NCI-H446 (cell line): ENCODE data around the gene LOXL3.

Experiments
- DNase-seq, 2 experiments: peaks; one replicate each; lab custom pipeline; 2025; lab: John Stamatoyannopoulos, UW

The LOXL3 gene

DNA sequence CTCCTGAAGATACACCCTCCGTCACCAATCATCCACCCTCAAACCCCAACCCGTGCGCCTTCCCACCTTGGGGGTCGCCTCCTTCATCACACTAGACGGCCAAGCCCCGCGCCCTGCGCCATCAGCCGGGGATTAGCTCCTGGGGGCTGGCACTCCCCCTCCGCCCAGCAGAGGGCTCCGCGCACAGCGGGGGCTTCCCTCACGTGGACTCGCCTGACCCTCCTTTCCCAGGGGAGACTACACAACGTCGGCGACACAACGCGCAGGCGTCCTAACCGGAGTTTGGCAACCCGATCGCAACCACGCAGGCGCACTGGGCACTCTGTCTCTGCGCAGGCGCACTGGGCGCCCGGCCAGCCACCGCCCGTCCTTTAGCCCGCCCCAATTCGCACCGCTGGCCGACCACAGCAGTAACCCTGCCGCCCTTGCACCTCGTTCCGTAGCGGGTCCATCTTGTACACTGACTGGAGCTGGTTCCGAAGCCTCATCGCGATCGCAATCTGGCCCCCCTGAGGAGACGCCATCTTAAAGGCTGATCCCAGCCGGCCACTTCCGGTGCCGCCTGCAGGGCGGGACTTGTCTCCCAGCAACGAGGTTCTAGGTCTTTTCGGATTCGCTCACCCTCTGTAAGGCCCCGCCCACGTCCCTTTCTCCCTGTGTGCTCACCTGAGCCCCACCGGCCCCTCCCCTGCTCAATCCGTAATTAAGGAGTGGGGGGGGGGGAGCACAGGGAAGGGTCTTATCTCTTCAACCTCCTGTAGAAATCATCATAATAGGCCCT lies 46.4 kb downstream of the LOXL3 start, which contains the start of gene PCGF1:
Gene PCGF1, minus strand, starts transcription at position 551 of the 781 bp plus-strand sequence. Its CDS starts 27 bp downstream, at position 524.
- peak; percentile 93 to 97 for DNase-seq

DNA sequence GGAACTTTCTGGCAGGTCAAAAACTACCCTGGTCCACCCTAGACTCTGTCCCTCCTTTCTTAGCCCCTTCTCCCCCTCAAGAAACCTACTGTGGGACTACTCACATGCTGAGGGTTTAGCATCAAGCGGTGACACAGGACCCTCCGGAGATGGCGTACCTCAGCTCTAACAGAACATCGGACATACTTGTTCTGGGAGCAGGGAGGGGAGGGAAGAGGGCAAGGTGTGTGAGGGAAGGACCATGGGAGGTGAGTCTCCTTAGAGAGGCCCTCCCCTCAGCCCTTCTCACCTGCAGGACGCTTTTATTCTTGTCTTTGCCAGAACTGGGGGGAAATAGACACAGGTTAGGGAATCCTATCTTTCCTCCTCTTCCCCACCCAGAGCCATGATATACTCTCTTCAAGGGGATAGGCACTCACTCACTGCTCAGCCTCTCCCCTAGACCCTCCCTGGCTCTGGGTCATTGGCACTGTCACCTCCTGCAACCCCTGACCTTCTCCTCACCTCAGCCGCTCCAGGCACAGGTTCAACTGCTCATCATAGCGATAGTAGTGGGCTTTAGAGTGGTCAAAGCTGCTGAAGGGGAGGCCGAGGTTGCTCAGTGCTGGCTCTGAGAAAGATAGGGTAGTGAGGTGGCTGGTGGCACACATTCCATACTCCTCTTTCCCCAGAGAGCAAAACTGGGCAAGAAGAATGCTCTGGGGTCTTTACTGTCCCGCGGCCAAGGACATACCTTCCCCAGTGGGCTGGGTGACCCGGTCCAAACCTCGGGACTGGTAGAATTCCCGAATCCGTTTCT lies 48.1 kb downstream of the LOXL3 start:
- DNase-seq = no peak

DNA sequence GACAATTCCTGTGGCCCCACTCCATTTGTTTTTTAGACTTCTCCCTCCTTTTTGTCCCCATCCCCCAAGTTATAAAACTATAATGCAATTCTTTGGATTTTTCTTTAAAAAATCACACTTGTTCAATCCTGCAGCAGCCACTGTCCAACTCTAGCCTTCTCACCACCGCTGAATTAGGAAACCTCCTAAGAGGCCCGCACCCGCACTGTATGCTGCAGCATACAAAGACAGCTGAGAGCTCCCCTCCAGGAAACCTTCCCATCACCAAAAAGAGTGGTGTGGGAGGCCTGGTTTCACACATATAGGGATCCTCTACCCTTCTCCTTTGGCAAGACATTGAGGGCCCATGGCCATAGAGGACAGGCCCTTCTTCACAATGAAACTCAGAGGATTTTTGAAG lies 49.2 kb downstream of the LOXL3 start:
- no peak for DNase-seq

DNA sequence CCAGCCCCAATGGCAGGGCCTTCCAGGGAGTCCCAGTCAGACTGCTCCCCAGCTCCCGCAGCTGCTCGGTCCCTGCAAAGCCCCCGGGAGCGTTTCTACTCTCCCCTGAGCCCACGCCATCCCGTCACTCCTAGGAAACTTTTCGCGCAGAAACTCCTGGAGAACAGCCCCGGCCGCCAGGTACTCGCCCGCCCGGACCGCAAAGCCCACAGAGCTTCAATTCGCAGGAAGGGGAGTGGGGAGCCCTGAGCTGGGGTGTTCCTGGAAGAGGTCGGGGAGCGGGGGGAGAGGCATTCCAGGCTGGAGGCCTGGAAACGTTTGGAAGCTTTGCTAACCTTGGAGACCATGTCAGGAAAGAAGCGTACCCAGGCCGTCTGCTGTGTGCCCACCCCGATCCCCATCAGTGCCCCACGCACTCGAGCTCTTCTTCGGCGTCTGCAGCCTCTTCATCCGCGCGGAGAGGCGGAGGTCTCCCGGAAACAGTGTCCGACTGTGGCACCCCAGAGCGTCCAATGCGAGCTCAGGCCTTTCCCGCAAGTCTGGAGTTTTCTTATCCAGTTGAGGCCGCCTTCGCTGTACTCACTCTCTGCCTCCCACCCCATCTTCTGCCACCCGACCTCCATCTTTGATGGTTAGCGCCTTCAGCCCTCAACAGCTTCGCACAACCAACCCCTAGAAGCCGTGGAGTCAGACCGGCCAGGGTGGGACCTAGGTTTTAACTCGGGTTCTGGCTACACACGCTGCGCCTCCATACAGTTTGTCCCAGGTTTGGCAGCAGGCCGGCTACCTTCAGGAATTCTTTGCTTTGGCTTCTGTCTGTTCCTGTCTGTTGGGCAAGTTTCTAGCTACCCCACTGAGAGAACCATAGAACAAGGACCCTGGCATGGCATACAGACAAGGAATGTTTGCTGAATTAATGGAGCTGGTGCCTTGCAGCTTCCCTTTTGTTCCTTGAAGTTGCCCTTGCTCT lies 50.0 kb downstream of the LOXL3 start:
- no peak for DNase-seq

DNA sequence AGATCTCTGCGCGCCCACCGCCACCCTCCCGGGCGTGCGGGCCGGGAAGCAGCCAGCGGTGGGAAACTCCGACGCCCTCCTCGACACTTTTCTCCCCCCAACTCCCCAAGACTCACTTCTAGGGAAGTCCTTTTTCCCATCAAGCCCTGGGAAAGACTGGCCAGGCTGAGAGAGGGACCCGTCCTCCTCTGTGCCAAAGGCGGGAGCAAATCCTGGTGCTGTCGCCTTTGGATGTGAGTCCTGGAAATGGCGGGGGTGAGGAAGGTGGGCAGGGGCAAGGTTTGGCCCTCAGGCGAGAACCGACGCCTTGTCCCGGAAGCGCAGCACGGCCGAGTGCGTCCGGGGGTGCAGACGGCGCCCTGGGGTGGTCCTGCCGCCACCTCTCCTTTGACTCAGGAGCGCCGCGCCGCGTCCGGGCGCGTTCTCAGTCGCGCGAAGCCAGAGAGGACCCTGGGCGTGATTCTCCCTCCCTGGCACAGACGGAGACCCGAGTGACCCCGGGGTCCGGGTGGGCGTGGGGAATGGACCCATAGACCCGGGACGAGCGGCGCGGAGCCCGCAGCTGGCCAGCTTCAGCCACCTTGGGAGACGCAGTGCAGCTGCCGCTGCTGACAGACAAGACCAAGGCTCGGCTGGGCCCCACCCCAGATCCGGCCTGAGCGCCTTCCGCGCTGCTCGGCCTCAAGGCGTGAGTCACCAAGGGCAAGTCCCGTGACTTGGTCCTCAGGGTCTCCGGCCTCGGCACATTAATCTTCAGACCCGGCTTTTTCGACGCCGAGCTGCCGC lies 50.8 kb downstream of the LOXL3 start:
- no peak for DNase-seq

DNA sequence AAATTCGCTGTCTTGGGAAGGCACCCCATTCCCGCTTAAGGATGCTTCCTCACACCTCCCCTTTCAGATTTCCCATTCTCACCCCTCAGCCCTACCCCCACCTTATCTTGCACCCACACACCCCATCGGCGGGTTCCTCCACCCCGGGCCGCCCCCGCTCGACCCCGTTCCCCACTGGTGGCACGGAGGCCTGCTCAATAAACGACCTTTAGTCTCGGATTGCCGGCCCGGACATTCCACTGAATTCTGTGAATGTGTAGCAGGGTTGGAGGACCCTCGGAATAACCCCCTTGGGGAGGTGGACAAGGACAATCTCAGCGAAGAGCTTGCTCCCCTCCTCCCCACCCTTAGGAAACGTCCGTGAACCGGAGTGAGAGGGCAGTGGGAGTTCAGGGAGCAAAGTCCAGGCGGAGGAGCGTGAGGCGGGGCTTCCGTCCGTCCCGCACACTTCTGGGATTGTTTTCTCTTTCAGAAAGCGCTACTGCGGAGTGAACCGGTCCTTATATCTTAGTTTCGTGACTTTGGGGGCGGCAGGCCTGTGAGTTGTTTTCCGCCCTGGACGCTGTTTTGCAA lies 51.5 kb downstream of the LOXL3 start:
- no peak for DNase-seq

DNA sequence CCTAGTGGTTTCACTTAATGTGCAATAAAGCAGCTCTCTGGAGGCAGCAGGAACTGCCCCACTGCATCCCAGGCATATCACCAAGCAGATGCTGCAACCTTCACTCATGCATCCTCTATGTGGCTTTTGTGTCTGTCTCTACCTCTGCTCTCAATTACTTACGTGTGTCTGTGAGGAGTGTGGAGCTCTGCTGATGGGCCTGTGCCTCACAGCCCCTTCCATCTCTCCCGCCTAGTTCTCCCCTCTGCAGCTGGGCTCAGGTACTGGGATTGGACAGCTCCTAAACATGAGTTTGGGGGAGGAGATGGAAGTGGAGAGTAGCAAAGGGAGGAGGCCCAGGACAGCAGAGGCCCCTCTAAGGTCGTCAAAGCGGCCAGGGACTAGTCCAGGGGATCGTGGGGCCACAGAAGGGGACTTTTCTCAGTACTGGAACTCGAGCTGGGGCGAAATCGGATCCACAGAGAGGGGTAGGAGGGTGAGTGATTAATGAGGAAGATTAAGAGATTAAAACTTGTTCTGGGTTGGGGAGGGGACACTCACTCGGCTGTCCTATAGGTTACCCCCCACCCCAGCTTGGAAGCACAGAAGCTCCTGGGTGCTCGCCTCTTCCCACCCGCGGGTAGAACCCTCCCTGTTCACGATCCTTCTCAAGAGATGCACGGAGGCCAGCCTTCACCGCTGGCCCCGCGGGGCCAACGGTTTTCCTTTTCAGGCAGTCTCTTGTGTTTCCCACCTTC lies 52.2 kb downstream of the LOXL3 start:
- no peak for DNase-seq

DNA sequence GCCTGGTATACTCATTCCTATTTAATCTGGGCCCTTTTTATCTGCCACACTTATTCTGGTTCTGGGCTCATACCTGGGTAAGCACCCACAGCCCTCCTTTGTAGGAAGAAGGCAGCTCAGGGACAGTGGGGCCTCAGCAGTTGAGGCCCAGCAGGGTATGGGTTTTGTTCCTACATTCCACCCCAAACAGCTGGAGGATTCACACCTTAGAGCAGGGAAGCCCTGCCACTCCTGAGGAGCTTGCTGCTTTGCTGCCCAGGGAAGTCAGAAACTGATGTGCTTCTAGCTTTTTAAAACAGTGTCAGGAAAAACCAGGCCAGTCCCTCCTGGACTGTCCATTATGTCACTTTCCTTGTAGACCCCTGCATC lies 53.2 kb downstream of the LOXL3 start:
- DNase-seq = no peak

DNA sequence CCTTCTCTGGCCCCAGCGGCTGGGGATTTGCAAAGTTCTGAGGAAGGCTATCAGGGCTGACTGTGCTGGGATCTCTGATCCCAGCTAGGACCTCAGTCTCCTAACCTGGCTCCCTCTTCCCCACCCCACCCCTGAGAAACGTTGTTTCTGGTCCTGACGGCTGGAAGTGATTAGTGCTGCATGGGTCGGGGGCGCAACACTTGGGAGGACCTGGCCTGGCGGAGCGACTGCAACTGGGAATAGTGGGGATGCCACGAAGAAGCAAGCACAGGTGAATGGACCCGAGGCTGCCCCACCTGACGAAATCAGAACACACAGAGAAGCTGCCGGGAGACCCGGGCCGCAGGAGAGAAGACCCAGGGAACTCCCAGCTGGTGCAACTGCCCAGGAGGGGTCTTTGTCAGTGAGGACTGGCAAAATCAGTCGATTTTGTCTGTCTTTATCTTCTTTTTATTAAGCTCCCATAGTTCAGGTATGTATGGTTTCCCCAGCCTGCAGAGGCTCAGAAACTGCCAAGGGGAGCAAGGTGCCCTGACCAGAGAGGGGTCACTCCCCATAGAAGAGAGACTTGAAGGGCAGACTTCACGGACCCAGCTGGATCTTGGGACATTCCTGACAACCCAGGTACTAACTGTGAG lies 53.7 kb downstream of the LOXL3 start:
- no peak for DNase-seq

DNA sequence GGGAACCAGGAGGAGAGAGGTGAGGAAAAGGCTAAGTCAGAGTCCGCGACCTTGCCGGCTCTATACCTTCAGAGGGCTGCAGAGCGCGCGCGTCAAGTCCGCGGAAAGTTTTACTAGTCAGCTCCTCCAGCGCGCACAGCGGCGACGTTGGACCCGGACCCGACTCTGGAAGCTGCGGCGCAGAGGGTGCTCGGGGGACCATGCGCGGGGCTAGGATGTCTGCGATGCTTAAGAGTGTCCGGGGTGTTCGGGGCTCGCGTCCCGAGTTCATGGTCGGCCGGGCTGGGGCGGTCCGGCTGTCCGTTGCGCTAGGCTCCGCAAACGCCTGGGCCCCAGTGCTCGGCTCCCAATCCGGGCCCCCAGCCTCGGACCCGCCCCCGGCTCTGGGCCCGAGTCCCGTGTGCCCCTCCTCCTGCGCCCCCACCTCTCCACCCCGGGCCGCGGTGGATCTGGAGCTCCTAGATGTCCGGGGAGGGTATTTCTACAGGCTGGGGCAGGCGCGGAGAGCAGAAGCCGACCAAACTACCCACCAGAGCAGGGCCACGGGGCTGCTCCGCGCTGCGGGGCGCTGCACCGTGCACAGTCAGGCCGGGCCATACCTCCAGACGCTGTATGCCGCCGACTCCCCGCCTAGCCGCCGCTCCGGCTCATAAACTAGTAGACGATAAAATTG lies 54.3 kb downstream of the LOXL3 start, which contains the start of gene LBX2:
Gene LBX2, minus strand, starts transcription at position 337 of the 673 bp plus-strand sequence. Its CDS starts 66 bp downstream, at position 271.
- no peak for DNase-seq

DNA sequence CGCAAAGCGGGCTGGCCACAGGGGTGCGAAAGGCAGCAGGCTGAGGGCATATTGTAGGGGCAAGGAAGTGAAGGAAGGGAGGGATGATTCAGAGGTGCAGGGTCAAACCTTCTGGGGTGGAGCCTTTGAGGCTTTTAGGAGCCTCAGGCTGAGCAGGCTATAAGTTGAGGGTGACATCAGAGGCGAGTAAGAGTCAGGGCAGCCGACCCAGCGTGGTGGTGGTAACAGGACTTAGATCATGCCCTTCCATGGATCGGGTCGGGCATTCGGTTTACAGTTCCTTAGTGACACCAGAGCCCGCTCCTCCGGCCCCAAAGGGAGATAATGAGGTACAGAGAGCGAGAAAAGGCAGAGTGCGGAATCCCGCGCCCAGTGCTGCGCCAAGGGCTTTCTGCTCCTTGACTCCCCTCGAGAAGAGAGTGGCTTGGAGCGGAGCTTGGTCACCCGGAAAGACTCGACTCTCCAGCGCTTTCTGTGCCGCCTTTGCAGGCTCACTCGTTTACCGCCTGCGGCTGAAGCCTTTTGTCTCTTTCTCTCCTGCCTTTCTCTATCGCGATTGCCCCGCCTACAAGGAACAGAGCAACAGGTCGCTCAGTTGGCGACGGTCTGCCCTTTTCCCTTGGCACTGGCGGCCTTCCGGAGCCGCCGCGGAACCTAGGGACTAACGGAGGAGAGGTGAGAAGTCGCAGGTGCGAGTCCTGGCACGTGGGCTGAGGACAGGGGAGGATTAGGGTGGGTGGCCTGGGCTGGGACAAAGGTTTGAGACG lies 55.1 kb downstream of the LOXL3 start:
- DNase-seq = no peak

DNA sequence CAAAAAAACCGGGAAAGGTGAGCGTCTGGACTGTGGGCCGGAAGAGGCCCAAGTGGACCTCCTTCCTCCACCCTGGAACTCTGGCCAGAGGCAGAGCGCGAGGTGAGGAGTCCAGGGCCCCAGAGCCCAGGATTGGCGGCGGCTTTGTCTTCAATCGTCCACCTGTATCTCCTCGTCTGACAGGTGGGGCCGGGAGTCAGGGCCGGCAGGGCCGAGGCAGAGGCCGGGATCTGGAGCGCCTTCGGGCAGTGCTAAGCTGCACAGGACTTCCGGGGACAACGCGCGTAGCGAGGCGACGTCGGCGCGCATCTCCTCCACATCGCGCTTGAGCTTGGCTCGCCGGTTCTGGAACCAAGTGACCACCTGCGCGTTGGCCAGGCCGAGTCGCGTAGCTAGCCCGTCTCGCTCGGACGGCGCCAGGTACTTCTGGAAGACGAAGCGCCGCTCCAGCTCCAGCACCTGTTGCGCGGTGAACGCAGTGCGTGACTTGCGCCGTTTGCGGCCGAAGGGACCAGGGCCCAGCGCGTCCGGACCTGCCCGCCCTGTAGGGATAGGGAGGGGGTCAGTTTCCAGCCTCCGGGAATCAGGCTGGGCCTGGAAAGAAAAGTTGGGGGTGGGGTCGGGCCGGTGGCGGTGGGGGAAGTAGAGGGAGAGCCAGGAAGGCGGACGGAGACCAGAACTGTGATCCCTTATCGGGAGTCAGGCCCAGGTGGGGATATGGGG lies 55.8 kb downstream of the LOXL3 start:
- no peak for DNase-seq

DNA sequence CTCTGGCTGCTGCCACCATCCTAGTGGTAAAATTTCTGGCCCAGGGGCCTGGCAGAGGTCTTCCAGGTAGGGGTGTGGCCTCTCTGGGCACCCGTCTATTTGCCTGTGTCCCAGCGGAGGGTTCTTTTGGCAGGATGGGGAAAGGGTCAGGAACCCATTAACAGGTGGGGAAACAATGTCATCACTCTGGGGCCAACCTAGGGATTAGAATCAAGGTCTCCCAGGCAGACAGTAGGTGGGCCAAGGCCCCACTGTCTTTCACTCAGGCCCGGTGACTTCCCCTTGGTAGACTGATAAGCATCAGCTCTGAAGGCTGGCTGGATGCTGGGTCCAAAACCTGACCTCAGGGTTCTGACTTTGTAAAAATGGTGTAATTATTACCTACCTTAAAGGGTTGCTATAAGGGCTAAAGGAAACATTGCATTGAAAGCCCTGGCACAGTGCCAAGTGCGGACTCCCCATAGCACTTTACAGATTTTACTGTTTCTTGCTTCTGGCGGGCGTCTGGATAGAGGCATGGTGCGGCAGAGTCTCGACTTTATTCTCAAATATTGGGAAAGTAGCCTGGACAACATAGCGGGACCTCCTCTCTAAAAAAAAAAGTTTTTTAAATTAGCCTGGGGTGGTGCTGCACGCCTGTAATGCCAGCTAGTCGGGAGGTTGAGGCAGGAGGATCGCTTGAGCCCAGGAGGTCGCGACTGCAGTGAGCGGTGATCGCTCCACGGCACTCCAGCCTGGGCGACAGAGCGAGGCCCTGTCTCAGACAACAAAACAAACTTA lies 56.6 kb downstream of the LOXL3 start:
- DNase-seq = no peak

DNA sequence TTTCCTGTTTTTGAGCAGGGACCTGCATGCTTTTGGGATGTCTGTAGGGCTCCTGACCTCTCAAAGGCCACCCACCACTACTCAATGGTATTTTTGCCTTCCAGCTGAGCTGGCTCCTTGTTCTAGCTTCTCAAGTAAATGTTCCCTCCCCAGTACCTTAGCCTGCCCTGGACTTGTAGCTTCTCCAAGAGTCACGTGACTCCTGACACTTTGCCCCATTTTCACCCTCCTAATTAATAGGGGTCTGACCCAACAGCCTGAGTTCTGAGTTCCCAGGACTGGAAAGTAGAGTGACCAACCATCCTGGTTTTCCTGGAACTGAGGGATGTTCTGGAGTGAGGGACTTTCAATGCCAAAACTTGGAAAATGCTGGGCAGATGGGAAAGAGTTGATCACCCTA lies 58.3 kb downstream of the LOXL3 start:
- no peak for DNase-seq

DNA sequence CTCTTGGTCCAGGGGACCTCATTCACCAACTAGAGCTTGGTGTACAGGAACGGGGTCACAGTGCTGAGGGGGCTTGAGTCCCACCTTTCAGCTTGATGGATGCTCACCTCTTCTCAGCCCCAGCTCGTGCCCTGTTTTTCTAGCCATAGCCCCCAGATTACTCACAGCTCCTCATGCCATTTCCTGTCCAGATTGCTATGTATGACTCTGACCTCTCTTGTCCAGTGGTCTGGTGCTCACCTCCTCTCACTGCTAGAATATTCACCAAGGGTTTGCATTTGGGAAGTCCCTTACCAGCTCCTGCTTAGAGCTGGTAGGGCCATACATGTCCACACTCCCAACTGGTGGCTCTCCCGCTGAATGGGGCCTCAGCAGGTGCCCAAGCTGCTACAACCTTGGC lies 60.2 kb downstream of the LOXL3 start:
- no peak for DNase-seq

DNA sequence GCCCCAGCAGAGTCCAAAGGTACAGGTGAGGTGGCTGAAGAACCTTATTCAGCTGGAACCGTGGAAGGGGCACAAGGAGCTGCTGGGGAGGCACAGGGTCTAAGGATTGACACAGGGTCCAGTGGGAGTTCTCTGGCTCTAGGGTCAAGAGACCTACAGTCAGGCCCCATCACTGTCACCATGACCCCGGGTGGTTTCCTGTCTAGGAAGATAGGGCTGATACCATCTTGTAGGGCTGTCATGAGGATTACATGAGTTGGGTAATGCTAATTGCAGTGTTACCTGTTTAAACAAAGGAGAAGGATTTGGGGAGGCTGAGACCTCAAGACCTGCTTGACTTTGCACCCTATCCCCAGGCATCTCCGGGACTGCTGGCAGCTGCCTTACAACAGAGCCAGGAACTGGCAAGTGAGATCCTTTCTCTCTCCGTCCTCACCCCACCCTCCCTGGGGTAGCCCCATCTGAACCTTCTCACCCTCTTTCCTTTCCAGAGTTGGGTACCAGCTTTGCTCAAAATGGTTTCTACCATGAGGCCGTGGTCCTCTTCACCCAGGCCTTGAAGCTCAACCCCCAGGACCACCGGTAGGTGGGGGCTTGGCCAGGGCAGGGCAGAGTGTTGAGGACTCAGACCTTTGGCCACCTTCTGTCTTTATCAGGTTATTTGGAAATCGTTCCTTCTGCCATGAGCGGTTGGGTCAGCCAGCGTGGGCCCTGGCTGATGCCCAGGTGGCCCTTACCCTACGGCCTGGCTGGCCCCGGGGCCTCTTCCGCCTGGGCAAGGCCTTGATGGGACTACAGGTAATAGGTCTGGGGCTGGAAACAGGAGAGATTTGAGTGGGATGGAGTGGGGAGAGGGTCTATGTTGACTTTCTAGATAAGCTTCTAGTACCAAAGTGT lies 61.8 kb downstream of the LOXL3 start:
- DNase-seq = no peak
